Central memory CD8-positive, alpha-beta T cell (primary cell): ENCODE measurements around the gene OPHN1.
"Not testable (repeated sequence)": the region's sequence is repeated elsewhere in the genome, so short reads cannot be mapped to it uniquely, and the experiment has no call there.

Experiments used
- ATAC-seq: fragments of 150-1000 bp; cut with Tn5 transposase; replicated peaks from 2 replicates; pipeline ENCODE4 v1.10.0; 2022; ENCODE audit warnings: mild to moderate bottlenecking, moderate FRiP score, moderate number of reproducible peaks; ENCODE audit not compliant: poor library complexity, severe bottlenecking; ENCODE audit errors: extremely low read depth
- DNase-seq, 2 donors: peaks; one replicate each; pipeline ENCODE4 v3.0.0; 2021; ENCODE audit warnings: low spot score in 2 of 2
- H3K27ac Mint-ChIP-seq: one replicate; pipeline ENCODE4 v1.8.0; 2022; ENCODE audit warnings: low read depth, mild to moderate bottlenecking, moderate library complexity, mixed read lengths
- H3K27me3 Mint-ChIP-seq: one replicate; pipeline ENCODE4 v1.8.0; 2022; ENCODE audit warnings: mixed read lengths
- H3K36me3 Mint-ChIP-seq: one replicate; pipeline ENCODE4 v1.8.0; 2022; ENCODE audit warnings: mild to moderate bottlenecking, moderate library complexity, mixed read lengths; ENCODE audit not compliant: insufficient read depth
- H3K4me1 Mint-ChIP-seq: one replicate; pipeline ENCODE4 v1.8.0; 2022; ENCODE audit warnings: mixed read lengths
- H3K4me3 Mint-ChIP-seq: one replicate; pipeline ENCODE4 v1.8.0; 2022; ENCODE audit warnings: mild to moderate bottlenecking, moderate library complexity, mixed read lengths
- H3K9me3 Mint-ChIP-seq: one replicate; pipeline ENCODE4 v1.8.0; 2022; ENCODE audit warnings: mixed read lengths

The OPHN1 gene

GRCh38 chrX:68377579-68377978 is 55.7 kb downstream of the OPHN1 start:
- H3K4me1 Mint-ChIP-seq, result not testable (repeated sequence)

GRCh38 chrX:68376373-68376772 is 56.9 kb downstream of the OPHN1 start:
- peaks cover 15% of the 10 kb centered on the region for H3K27me3 Mint-ChIP-seq
- no peak for ATAC-seq
- no peaks in the 10 kb centered on the region for H3K36me3 Mint-ChIP-seq
- no peak overlapping the region for H3K4me3 Mint-ChIP-seq
- H3K4me1 Mint-ChIP-seq, result no peaks in the 10 kb centered on the region
- no peak for DNase-seq
- H3K27ac Mint-ChIP-seq, result no peak overlapping the region
- H3K9me3 Mint-ChIP-seq, result no peaks in the 10 kb centered on the region

More at GRCh38 chrX:68377579-68377978, 55.7 kb downstream of the OPHN1 start:
- not testable (repeated sequence) for H3K27ac Mint-ChIP-seq, DNase-seq, H3K9me3 Mint-ChIP-seq, ATAC-seq, H3K4me3 Mint-ChIP-seq, H3K36me3 Mint-ChIP-seq
- H3K27me3 Mint-ChIP-seq, result peaks cover 16% of the 10 kb centered on the region

DNA sequence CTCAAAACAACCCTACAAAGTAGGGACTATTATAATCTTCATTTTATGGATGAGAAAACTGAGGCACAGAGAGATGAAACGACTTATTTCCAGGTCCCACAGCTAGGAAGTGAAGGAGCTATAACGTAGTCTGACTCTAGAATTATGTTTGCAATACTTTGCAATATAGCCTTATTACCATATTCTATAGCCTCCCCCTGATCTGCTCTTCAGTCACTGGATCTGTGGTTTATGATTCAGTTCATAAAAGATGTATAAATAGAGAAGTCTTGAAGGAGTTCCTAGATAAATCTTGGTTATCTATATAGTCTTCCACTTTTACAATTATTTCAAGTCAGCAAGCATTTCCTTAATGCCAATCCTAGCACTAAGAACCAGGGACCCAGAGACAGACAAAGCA is 57.5 kb downstream of the OPHN1 start:
- ATAC-seq, result no peak
- Mint-ChIP-seq H3K9me3 (no peaks in the 10 kb centered on the region), H3K36me3 (no peaks in the 10 kb centered on the region), H3K27me3 (peaks cover 9% of the 10 kb centered on the region), H3K4me1 (no peaks in the 10 kb centered on the region), H3K27ac (no peak overlapping the region), H3K4me3 (no peak overlapping the region)
- no peak for DNase-seq

- no peaks in the 10 kb centered on the region for H3K4me1 Mint-ChIP-seq
- H3K27me3 Mint-ChIP-seq, result no peaks in the 10 kb centered on the region
- H3K4me3 Mint-ChIP-seq, result no peak overlapping the region
- ATAC-seq, result no peak
- no peak overlapping the region for H3K27ac Mint-ChIP-seq
- no peaks in the 10 kb centered on the region for H3K36me3 Mint-ChIP-seq
- no peaks in the 10 kb centered on the region for H3K9me3 Mint-ChIP-seq
- DNase-seq, result no peak
Observed at GRCh38 chrX:68372665-68373064, 60.6 kb downstream of the OPHN1 start.

GRCh38 chrX:68369559-68369958 is 63.7 kb downstream of the OPHN1 start:
- no peaks in the 10 kb centered on the region for H3K27me3 Mint-ChIP-seq

GRCh38 chrX:68365341-68365740 is 68.0 kb downstream of the OPHN1 start:
- Mint-ChIP-seq H3K27me3 (no peaks in the 10 kb centered on the region), H3K36me3 (no peaks in the 10 kb centered on the region), H3K4me1 (no peaks in the 10 kb centered on the region), H3K4me3 (no peak overlapping the region), H3K27ac (no peak overlapping the region), H3K9me3 (no peaks in the 10 kb centered on the region)
- no peak for DNase-seq
- ATAC-seq, result no peak

More at GRCh38 chrX:68369559-68369958, 63.7 kb downstream of the OPHN1 start:
- no peak overlapping the region for H3K4me3 Mint-ChIP-seq
- no peak overlapping the region for H3K27ac Mint-ChIP-seq
- no peaks in the 10 kb centered on the region for H3K9me3 Mint-ChIP-seq
- no peaks in the 10 kb centered on the region for H3K4me1 Mint-ChIP-seq
- no peaks in the 10 kb centered on the region for H3K36me3 Mint-ChIP-seq
- DNase-seq, result no peak
- ATAC-seq, result no peak

DNA sequence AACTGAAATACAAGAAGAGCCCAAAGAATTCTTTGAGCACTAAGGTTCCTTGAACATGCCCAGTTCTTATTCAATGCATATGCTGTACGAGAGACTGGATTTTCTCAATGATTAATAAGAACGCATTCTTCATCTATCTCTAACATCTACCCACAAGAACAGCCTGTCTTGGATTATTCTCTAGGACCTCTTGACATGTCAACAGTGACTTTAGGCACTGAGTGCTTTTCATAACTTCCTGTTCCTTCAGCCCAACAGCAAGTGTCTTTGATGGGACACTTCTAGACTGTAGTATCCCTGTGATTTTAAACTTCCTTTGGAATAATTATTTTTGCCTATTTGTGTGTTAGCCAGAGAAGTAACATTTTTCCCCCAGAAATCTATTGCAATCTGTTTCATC is 69.3 kb downstream of the OPHN1 start:
- Mint-ChIP-seq H3K4me3 (no peak overlapping the region), H3K4me1 (no peaks in the 10 kb centered on the region), H3K27me3 (no peaks in the 10 kb centered on the region), H3K27ac (no peak overlapping the region), H3K36me3 (no peaks in the 10 kb centered on the region), H3K9me3 (no peaks in the 10 kb centered on the region)
- no peak for DNase-seq
- no peak for ATAC-seq

GRCh38 chrX:68358679-68359078 is 74.6 kb downstream of the OPHN1 start:
- no peak overlapping the region for H3K27ac Mint-ChIP-seq
- DNase-seq, result no peak
- no peak overlapping the region for H3K4me3 Mint-ChIP-seq
- H3K9me3 Mint-ChIP-seq, result no peaks in the 10 kb centered on the region
- no peak for ATAC-seq
- H3K36me3 Mint-ChIP-seq, result no peaks in the 10 kb centered on the region
- no peaks in the 10 kb centered on the region for H3K27me3 Mint-ChIP-seq
- no peaks in the 10 kb centered on the region for H3K4me1 Mint-ChIP-seq

DNA sequence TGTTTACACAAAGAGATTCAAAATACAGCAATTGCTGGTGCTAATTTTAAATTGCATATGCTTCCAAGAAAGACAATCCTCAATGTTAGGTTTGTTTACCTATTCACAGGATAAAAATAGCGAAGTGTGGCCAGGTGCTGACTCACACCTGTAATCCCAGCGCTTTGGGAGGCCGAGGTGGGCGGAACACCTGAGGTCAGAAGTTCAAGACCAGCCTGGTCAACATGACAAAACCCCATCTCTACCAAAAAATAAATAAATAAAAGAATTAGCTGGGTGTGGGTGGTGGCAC is 77.7 kb downstream of the OPHN1 start:
- Mint-ChIP-seq H3K4me3 (no peak overlapping the region), H3K36me3 (no peaks in the 10 kb centered on the region), H3K9me3 (no peaks in the 10 kb centered on the region), H3K27me3 (no peaks in the 10 kb centered on the region), H3K27ac (no peak overlapping the region), H3K4me1 (no peaks in the 10 kb centered on the region)
- DNase-seq (no peak), ATAC-seq (no peak)

- Mint-ChIP-seq H3K36me3 (no peaks in the 10 kb centered on the region), H3K27me3 (no peaks in the 10 kb centered on the region), H3K9me3 (no peaks in the 10 kb centered on the region), H3K4me3 (no peak overlapping the region), H3K4me1 (no peaks in the 10 kb centered on the region), H3K27ac (no peak overlapping the region)
- DNase-seq, result no peak
- ATAC-seq, result no peak
Observed at GRCh38 chrX:68354879-68355628, 78.2 kb downstream of the OPHN1 start.

- H3K27me3 Mint-ChIP-seq, result no peaks in the 10 kb centered on the region
- no peak overlapping the region for H3K27ac Mint-ChIP-seq
- no peak overlapping the region for H3K4me3 Mint-ChIP-seq
- ATAC-seq (no peak), DNase-seq (no peak)
- H3K9me3 Mint-ChIP-seq, result no peaks in the 10 kb centered on the region
- no peaks in the 10 kb centered on the region for H3K36me3 Mint-ChIP-seq
- no peaks in the 10 kb centered on the region for H3K4me1 Mint-ChIP-seq
Observed at GRCh38 chrX:68345025-68345424, 88.3 kb downstream of the OPHN1 start.

DNA sequence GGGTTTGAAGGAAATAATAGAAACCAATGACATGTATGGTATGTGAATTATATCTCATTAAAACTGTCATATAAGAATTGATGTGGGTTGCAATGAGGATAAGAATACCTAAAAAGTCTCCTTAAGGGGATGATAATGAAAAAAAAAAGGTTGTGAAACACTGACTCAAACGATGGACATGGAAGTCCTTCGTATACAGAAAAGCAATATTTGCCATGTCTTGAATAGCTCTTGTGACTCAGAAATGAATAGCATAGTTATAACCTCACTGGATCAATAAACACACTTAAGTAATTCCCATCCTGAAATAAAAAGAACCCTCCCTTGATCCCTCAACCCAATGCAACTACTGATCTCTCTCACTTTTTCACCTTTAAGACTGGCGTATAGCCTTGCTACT is 89.7 kb downstream of the OPHN1 start:
- no peaks in the 10 kb centered on the region for H3K4me1 Mint-ChIP-seq
- no peak for DNase-seq
- no peaks in the 10 kb centered on the region for H3K36me3 Mint-ChIP-seq
- no peaks in the 10 kb centered on the region for H3K9me3 Mint-ChIP-seq
- H3K4me3 Mint-ChIP-seq, result no peak overlapping the region
- no peak for ATAC-seq
- no peak overlapping the region for H3K27ac Mint-ChIP-seq
- H3K27me3 Mint-ChIP-seq, result no peaks in the 10 kb centered on the region

DNA sequence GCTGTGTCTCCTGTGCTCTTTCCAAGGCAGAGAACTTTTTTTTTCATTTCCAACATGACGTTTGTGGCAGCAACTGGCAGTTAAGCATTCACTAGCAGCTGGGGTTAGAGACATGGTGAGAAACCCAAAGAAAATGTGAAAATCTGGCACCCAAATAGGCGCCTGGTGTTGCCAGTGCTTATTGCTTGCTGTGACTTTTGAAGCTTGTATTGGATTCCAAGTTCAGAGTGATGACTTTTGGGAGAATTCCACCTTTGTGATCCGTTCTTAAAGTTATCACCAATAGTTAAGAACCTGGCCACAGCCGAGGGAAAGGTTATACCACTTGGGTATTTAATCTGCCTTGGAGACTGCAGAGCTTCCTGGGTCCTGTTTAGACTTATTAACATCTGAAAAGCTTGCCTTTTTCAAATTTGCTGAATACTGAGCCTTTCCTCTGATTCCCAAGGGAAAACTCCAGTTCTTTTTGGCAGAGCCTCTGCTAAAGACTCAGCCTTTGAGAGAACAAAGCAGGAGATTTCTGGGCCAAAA is 101.0 kb downstream of the OPHN1 start:
- Mint-ChIP-seq H3K36me3 (no peaks in the 10 kb centered on the region), H3K27ac (no peak overlapping the region), H3K9me3 (no peaks in the 10 kb centered on the region), H3K27me3 (no peaks in the 10 kb centered on the region), H3K4me3 (no peak overlapping the region), H3K4me1 (no peaks in the 10 kb centered on the region)
- DNase-seq, result no peak
- no peak for ATAC-seq
